ENCODE measurements around the gene ACAA1.
"Not testable (repeated sequence)": the region's sequence is repeated elsewhere in the genome, so short reads cannot be mapped to it uniquely, and the experiment has no call there.

GRCh38 chr3:38082296-38082695 is 54.6 kb downstream of the ACAA1 start:
- not testable (repeated sequence) for TF ChIP-seq CTCF (IDR thresholded peaks at IDR 0.05 in 4 of 5, conservative IDR thresholded peaks at IDR 0.05 in 1 of 5); POLR2A (IDR thresholded peaks at IDR 0.05)
